GM18517 (cell line): ENCODE results near the gene PALLD.

Source experiments
- ATAC-seq: cut with Tn5 transposase; IDR thresholded peaks from one replicate; pipeline ENCODE4 v1.9.1; 2021; ENCODE audit warnings: mild to moderate bottlenecking, moderate library complexity; ENCODE audit not compliant: unreplicated experiment

PALLD gene

GRCh38 chr4:168837922-168838321 lies 341.1 kb downstream of the PALLD start:
- ATAC-seq, result no peak

DNA sequence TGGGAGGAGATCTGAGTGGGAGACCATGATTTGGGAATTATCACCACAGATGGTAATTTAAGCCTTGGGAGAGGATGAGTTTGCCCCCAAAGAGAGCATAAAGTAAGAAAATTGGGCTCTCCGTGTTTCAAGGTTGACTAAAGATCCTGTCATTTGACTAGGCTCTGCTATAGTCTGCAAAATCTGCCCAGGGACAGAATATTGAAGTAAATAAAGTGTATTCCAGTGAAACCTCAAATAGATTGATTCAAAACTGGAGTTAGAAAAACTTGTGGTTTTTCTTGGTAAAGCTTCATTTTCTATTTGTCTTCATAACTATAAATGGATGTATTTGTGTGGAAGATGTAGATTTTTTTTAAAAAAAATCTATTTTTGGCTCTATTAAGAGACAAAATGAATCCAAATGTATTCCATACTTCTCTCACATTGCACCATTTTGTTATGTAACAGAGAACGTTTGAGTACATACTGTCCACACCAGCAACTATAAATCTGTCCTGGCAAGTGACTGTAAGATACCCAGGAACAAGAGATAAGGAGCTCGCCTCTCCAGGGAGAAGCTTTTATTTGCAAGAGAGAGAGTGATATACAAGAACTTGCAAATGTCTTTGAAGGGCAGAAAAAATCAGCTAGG lies 343.0 kb downstream of the PALLD start:
- no peak for ATAC-seq

- no peak for ATAC-seq
These were observed 343.5 kb downstream of the PALLD start for GRCh38 chr4:168840392-168840763.

DNA sequence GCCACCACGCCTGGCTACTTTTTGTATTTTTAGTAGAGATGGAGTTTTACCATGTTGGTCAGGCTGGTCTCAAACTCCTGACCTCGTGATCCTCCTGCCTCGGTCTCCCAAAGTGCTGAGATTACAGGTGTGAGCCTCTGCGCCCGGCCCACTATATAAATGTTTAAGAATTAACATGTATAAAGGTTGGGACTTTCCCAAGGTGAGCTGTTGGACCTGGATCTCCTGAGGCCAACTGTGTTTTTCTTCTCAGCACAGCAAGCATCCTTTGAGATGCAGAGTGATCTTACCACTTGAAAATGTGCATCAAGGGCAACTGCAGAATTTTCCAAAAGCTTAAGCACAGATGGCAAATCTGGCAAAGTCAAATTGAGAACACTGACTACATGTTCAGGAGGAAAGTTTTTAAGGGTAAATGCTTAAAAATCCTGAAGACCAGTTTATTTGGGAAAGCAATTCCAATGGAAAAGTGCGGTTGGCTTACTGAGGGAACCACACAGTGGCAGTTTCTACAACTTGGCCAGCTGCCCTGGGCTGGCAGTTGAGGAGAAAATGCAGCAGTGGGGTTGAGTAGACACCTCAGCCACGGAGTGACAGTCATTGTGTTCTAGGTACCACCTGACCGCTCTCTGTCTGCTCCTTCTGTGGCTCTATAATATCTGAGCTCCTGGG lies 344.3 kb downstream of the PALLD start:
- ATAC-seq, result no peak

DNA sequence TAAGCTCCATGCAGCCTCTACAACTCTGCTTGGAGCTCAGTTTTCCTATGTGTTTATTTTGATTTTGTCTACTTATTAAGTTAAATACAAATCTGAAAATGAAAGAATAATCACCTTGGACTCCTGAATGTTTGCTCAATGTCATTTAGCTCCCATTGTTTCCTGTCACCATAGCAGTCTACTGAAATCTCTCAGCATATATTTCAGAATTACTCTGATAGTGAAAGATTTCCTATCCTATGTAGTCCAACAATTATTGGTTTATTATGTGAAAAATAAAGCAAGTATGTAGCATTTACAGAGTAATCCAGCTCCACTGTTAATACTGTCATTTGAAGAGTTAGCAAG lies 344.8 kb downstream of the PALLD start:
- ATAC-seq, result no peak

DNA sequence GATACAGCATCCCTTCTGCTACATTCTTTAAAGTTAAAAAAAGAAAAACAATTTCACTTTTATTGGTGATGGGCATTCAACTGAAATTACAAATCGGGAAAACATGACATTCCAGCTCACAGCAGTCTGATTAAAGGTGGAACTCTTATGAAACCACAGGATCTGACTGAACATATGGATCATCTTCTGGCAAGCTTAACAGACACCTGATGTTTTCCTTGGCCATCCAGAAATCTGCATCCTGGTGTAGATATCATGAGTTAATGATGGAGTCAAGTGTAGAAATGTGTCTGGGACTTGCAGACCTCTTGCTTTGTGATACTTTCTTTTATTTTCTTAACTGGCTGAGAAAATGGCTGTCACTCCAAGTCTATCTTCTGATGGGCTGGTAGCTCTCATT lies 345.3 kb downstream of the PALLD start:
- no peak for ATAC-seq

DNA sequence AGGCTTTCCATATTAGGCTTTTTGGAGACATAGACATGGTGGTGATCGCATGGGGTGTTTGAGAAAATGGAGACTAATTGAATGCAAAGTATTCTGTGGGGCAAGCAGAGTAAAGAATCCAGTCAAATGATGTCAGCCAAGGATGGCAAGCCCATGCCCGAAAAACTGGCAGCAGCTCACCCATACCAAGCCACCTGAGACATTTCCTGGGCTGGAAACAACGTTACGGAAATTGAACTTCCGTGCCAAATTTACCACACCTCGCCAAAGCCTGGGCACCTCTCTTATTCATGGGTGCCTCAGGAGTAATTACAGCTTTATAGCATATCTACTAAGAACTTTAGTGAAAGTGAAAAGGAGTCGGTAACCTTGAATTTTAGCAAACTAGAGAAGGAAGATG lies 346.8 kb downstream of the PALLD start:
- ATAC-seq, result no peak

- no peak for ATAC-seq
These were observed 347.6 kb downstream of the PALLD start for GRCh38 chr4:168844353-168845049.

DNA sequence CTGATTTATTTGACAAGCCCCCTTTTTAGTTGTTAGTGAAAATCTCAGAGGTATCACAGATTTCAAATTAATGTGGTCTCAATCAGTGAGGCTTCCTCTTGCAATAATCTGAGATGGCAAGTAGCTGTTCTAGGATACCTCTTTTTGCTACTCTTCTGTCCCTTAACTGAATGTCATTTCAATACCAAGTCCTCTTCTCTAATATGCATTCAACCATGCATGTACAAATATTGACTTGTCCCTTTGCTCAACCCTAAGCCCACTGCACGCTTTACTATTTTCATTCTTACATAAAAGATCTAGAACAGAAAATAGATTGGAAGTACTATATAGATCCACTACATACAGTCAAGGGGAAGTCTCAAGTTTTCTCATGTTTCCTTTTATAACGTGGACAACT lies 349.0 kb downstream of the PALLD start:
- no peak for ATAC-seq

DNA sequence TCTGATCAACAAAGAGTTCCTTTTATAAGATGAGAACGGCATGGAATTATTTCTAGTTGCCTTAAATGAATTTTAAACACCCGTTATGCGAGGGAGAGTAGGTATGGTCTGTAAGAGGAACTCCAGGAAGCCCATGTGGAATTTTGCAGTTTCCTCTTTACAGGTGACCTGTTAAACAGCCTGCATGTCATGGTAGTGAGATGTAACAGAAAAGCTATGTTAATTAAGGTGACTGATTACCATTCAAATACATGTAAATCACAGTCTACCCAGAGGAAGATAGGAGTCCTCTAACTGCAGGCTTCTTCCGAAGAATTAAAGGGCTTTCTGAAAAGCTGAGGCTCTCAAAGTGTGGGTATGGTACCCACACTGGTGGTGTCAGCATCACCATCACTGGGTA lies 349.6 kb downstream of the PALLD start:
- ATAC-seq, result no peak

- no peak for ATAC-seq
These were observed 351.1 kb downstream of the PALLD start for GRCh38 chr4:168847771-168848502.

- ATAC-seq, result no peak
These were observed 352.3 kb downstream of the PALLD start for GRCh38 chr4:168849030-168849675.

GRCh38 chr4:168849997-168850396 lies 353.1 kb downstream of the PALLD start:
- ATAC-seq, result no peak

GRCh38 chr4:168852387-168852786 lies 355.5 kb downstream of the PALLD start:
- ATAC-seq, result no peak

- ATAC-seq, result peak; percentile 60
These were observed 356.3 kb downstream of the PALLD start for GRCh38 chr4:168852933-168853713.

DNA sequence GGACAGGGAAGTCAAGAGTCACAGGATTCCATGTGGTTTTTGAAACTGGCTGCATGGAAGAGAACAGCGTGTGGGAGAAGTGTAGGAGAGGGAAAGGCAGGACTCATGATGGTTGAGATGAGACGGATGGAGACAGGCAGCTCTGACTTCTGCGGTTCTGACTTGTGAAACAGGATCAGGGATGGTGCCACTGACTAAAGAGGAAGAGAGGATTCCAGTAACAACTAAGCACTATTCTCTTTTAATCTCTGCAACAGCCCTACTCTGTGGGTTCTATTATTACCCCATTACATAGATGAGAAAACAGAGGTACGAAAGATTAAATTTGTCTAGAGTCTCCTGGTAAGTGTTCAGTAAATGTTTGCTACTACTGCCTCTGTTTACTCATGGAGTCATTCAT lies 356.9 kb downstream of the PALLD start:
- ATAC-seq, result peak; percentile 43

GRCh38 chr4:168854350-168854921 lies 357.6 kb downstream of the PALLD start:
- ATAC-seq, result no peak

GRCh38 chr4:168856312-168856711 lies 359.5 kb downstream of the PALLD start:
- ATAC-seq, result no peak

DNA sequence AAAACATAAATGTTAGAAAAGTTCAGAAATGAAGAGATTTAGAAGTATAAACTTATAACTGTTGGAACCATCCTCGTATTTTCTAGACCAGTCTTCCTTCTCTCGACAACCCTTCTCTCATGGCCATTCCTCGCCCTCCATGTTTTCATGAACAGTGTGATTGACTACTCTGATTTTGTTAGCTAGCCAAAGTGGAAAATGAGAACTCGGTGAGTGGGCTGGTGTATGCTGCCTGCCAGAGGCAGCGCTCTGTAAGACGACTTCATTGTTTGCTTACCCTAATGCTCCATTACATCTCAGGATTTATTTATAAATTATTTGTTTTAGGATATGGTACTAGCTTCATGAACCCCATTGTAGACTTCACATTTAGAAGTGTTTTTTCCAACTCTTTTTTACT lies 360.2 kb downstream of the PALLD start:
- ATAC-seq, result no peak
